Activated CD4-positive, alpha-beta T cell treated with anti-CD3 and anti-CD28 coated beads, Interleukin-2, amount 50 U/mL, for 1 hour (primary cell): Measurements from ENCODE around the gene EXOC4.

Source experiments
- DNase-seq: peaks from one replicate; pipeline ENCODE4 v3.0.0-alpha.2; 2020

EXOC4 gene

GRCh38 chr7:134104166-134104565, 851.3 kb downstream of the EXOC4 start:
- no peak for DNase-seq

GRCh38 chr7:134105841-134106240, 853.0 kb downstream of the EXOC4 start:
- no peak for DNase-seq

GRCh38 chr7:134108802-134109201, 855.9 kb downstream of the EXOC4 start:
- no peak for DNase-seq

- no peak for DNase-seq
Measured at GRCh38 chr7:134113655-134114054, 860.8 kb downstream of the EXOC4 start.

GRCh38 chr7:134114992-134115391, 862.1 kb downstream of the EXOC4 start:
- no peak for DNase-seq
